Measurements from ENCODE around the gene SARM1.

- no peak; the same call in 1 of the 2 replicates for TF ChIP-seq CTCF (IDR thresholded peaks at IDR 0.05)
- TF ChIP-seq REST (IDR thresholded peaks at IDR 0.05; ENCODE audit: insufficient read depth in 1 of 2, low read depth in 2 of 2, low read length in 1 of 2) = no peak
- TF ChIP-seq TCF7L2 (IDR thresholded peaks at IDR 0.05; ENCODE audit: low read depth, low read length) = no peak
- no peak; the same call in 1 of the 2 replicates for TF ChIP-seq POLR2AphosphoS5 (IDR thresholded peaks at IDR 0.05; ENCODE audit: low read depth, low read length)
- TF ChIP-seq SIN3A (IDR thresholded peaks at IDR 0.05; ENCODE audit: borderline replicate concordance, insufficient read depth, low read depth, low read length) = no peak
These were observed 24.7 kb upstream of the SARM1 start for GRCh38 chr17:28346746-28347246.

Data from Panc1 (cell line).